ENCODE results near the gene RNF14. TPM values are rescaled to one million over a fixed set of nuclear protein-coding genes. Genes with fewer than 3 reads are reported as not detected.

RNF14 gene
- total RNA-seq, 1 donor from 2014 or later: 51.6 TPM

- peaks cover 61% of the 10 kb centered on the region for H3K4me1 Mint-ChIP-seq (ENCODE audit: unreplicated experiment)
- peak overlapping the region; percentile 19 for H3K4me3 Mint-ChIP-seq (ENCODE audit: unreplicated experiment)
- H3K27ac Mint-ChIP-seq (ENCODE audit: unreplicated experiment): peak overlapping the region; percentile 69
- no peaks in the 10 kb centered on the region for H3K9me3 Mint-ChIP-seq (ENCODE audit: unreplicated experiment)
- H3K36me3 Mint-ChIP-seq (ENCODE audit: low read depth, unreplicated experiment): peaks cover 3% of the 10 kb centered on the region
- TF ChIP-seq CTCF (IDR thresholded peaks at IDR 0.05; ENCODE audit: unreplicated experiment): no peak
- H3K27me3 Mint-ChIP-seq (ENCODE audit: unreplicated experiment): peaks cover 16% of the 10 kb centered on the region
- peak; percentile 60 for DNase-seq (ENCODE audit: low spot score)
These were observed 8.9 kb upstream of the RNF14 start for GRCh38 chr5:141960018-141960417.

- H3K36me3 Mint-ChIP-seq (ENCODE audit: low read depth, unreplicated experiment): peaks cover 3% of the 10 kb centered on the region
- H3K27me3 Mint-ChIP-seq (ENCODE audit: unreplicated experiment): peaks cover 16% of the 10 kb centered on the region
- peak overlapping the region; percentile 87 for H3K27ac Mint-ChIP-seq (ENCODE audit: unreplicated experiment)
- DNase-seq (ENCODE audit: low spot score): peak; percentile 88
- H3K4me1 Mint-ChIP-seq (ENCODE audit: unreplicated experiment): peaks cover 57% of the 10 kb centered on the region
- H3K9me3 Mint-ChIP-seq (ENCODE audit: unreplicated experiment): no peaks in the 10 kb centered on the region
- H3K4me3 Mint-ChIP-seq (ENCODE audit: unreplicated experiment): no peak overlapping the region
- peak; percentile 90 for TF ChIP-seq CTCF (IDR thresholded peaks at IDR 0.05; ENCODE audit: unreplicated experiment)
These were observed 8.2 kb upstream of the RNF14 start for GRCh38 chr5:141960449-141961323.

GRCh38 chr5:141961466-141961865 is 7.4 kb upstream of the RNF14 start:
- peaks cover 14% of the 10 kb centered on the region for H3K27me3 Mint-ChIP-seq (ENCODE audit: unreplicated experiment)
- DNase-seq (ENCODE audit: low spot score): no peak
- no peak overlapping the region for H3K4me3 Mint-ChIP-seq (ENCODE audit: unreplicated experiment)
- peaks cover 49% of the 10 kb centered on the region for H3K4me1 Mint-ChIP-seq (ENCODE audit: unreplicated experiment)
- no peak for TF ChIP-seq CTCF (IDR thresholded peaks at IDR 0.05; ENCODE audit: unreplicated experiment)
- peaks cover under 1% of the 10 kb centered on the region for H3K36me3 Mint-ChIP-seq (ENCODE audit: low read depth, unreplicated experiment)
- H3K27ac Mint-ChIP-seq (ENCODE audit: unreplicated experiment): peak overlapping the region; percentile 87
- H3K9me3 Mint-ChIP-seq (ENCODE audit: unreplicated experiment): no peaks in the 10 kb centered on the region

- TF ChIP-seq CTCF (IDR thresholded peaks at IDR 0.05; ENCODE audit: unreplicated experiment): no peak
- Mint-ChIP-seq H3K36me3 (ENCODE audit: low read depth, unreplicated experiment) (no peaks in the 10 kb centered on the region), H3K9me3 (ENCODE audit: unreplicated experiment) (no peaks in the 10 kb centered on the region), H3K27me3 (ENCODE audit: unreplicated experiment) (peaks cover 10% of the 10 kb centered on the region), H3K27ac (ENCODE audit: unreplicated experiment) (no peak overlapping the region), H3K4me3 (ENCODE audit: unreplicated experiment) (no peak overlapping the region), H3K4me1 (ENCODE audit: unreplicated experiment) (peaks cover 33% of the 10 kb centered on the region)
- no peak for DNase-seq (ENCODE audit: low spot score)
These were observed 5.2 kb upstream of the RNF14 start for GRCh38 chr5:141963701-141964100.

- Mint-ChIP-seq H3K4me3 (ENCODE audit: unreplicated experiment) (no peak overlapping the region), H3K36me3 (ENCODE audit: low read depth, unreplicated experiment) (no peaks in the 10 kb centered on the region), H3K27me3 (ENCODE audit: unreplicated experiment) (peaks cover 6% of the 10 kb centered on the region), H3K9me3 (ENCODE audit: unreplicated experiment) (no peaks in the 10 kb centered on the region), H3K27ac (ENCODE audit: unreplicated experiment) (no peak overlapping the region), H3K4me1 (ENCODE audit: unreplicated experiment) (peaks cover 26% of the 10 kb centered on the region)
- TF ChIP-seq CTCF (IDR thresholded peaks at IDR 0.05; ENCODE audit: unreplicated experiment): no peak
- no peak for DNase-seq (ENCODE audit: low spot score)
These were observed 3.8 kb upstream of the RNF14 start for GRCh38 chr5:141965071-141965470.

Data from endothelial cell (in vitro differentiated cells).